Activated B cell treated with CpG ODN at 0.5 μM for 24 hours (primary cell): ENCODE results near the gene FCGR2B. TPM values are rescaled to one million over a fixed set of nuclear protein-coding genes. Genes with fewer than 3 reads are reported as not detected.
"Not testable (repeated sequence)": the region's sequence is repeated elsewhere in the genome, so short reads cannot be mapped to it uniquely, and the experiment has no call there.

Experiments
- ATAC-seq: fragments of 200-7000 bp; cut with Tn5 transposase; one replicate; pipeline ENCODE4 v1.10.0; 2021; ENCODE audit warnings: low read depth, mild to moderate bottlenecking, moderate library complexity
- CTCF ChIA-PET: fragments of 350-600 bp; sonication (Branson Sonifier 250); formaldehyde crosslinking; loops from one replicate; lab custom pipeline; 2021; ENCODE audit warnings: antibody characterized with exemption; lab: Charles Lee
- POLR2A ChIA-PET: fragments of 350-600 bp; sonication (Branson Sonifier 250); formaldehyde crosslinking; loops from one replicate; lab custom pipeline; 2021; ENCODE audit warnings: antibody characterized with exemption; lab: Charles Lee
- DNase-seq: peaks from one replicate; pipeline ENCODE4 v3.0.0; 2022
- H3K27ac Mint-ChIP-seq: one replicate; pipeline ENCODE4 v1.8.0; 2020; ENCODE audit warnings: mixed read lengths
- H3K27me3 Mint-ChIP-seq: one replicate; pipeline ENCODE4 v1.8.0; 2021; ENCODE audit warnings: mixed read lengths
- H3K36me3 Mint-ChIP-seq: one replicate; pipeline ENCODE4 v1.8.0; 2021; ENCODE audit warnings: low read depth, mixed read lengths
- H3K4me1 Mint-ChIP-seq: one replicate; pipeline ENCODE4 v1.8.0; 2021; ENCODE audit warnings: mixed read lengths
- H3K4me3 Mint-ChIP-seq: one replicate; pipeline ENCODE4 v1.8.0; 2020; ENCODE audit warnings: mild to moderate bottlenecking, mixed read lengths
- H3K9me3 Mint-ChIP-seq: one replicate; pipeline ENCODE4 v1.8.0; 2020; ENCODE audit warnings: mixed read lengths
- intact Hi-C: fragments of 100-400 bp; cut with micrococcal nuclease; formaldehyde crosslinking; loops from one replicate; pipeline ENCODE4 v1.15.1; 2024
- total RNA-seq: library from RNA; stranded (reverse); gene quantifications from 2 replicates; pipeline ENCODE4 v1.2.3, GENCODE V29; 2022
- TF ChIP-seq, protein P1 (sequence below): fragments of 200-600 bp; IDR thresholded peaks from one replicate; pipeline ENCODE4 v1.8.0; 2022; ENCODE audit warnings: antibody characterized with exemption, mild to moderate bottlenecking

Gene FCGR2B
- total RNA-seq, 1 donor from 2014 or later, result 77.5 TPM

DNA sequence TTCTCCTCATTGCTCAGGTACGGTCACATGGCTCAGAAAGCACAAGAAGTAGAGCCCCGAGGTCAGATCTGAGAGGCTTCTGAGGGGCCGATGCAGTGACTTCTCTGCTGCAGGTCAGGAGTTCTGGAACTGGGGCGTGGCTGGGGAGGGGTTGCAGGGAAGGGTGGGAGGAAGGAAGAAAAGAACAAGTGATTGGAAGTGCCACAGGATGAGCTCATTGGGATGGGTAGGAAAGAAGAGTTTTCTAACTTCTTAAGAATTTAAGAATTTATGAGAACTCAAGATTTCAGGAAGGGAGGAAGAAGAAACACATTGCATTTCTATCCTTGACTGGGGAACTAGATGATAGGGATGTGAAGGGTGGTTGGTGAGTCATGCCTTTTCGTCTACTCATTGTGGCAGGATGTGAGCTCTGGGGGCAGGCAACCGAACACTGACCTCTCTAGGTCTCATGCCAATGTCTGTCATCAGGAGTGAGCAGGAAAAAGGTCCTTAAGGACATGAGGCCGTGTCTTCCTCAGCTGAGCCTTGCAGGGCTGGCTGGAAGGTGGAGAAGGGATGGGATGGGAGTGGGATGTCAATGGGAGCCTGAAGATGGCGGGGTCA is 58.9 kb downstream of the FCGR2B start:
- H3K9me3 Mint-ChIP-seq, result no peaks in the 10 kb centered on the region
- POLR2A ChIA-PET, result interaction anchor here (0.8 to 1.9 kb wide), 3 partner anchors 14 to 17 kb away, joined by 3 to 6 read pairs (median 6); partner anchors contain the start of gene FCRLA
- DNase-seq, result no peak

DNA sequence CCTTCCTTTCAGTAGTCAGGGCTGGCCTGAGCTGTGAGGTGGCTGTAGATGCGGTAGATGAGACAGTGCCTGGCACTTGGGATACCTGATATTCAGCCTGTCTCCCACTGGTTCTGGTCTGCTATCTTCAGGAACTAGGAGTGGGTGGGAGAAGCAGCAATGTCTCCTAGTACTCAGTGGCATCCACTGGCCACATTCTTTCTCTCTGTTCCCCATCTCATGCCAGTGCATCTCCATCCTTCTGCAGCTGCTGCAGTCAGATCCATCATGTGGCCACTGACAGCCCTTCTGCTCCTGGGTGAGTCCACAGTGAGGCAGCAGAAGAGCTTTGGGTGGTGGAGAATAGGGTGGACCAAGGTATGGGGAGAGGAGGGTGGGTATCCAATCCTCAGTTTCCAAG is 59.5 kb downstream of the FCGR2B start:
- Mint-ChIP-seq H3K9me3 (no peaks in the 10 kb centered on the region), H3K4me1 (peaks cover 66% of the 10 kb centered on the region), H3K27me3 (no peaks in the 10 kb centered on the region), H3K36me3 (no peaks in the 10 kb centered on the region), H3K27ac (peak overlapping the region; percentile 50), H3K4me3 (no peak overlapping the region)
- TF ChIP-seq, protein P1, sequence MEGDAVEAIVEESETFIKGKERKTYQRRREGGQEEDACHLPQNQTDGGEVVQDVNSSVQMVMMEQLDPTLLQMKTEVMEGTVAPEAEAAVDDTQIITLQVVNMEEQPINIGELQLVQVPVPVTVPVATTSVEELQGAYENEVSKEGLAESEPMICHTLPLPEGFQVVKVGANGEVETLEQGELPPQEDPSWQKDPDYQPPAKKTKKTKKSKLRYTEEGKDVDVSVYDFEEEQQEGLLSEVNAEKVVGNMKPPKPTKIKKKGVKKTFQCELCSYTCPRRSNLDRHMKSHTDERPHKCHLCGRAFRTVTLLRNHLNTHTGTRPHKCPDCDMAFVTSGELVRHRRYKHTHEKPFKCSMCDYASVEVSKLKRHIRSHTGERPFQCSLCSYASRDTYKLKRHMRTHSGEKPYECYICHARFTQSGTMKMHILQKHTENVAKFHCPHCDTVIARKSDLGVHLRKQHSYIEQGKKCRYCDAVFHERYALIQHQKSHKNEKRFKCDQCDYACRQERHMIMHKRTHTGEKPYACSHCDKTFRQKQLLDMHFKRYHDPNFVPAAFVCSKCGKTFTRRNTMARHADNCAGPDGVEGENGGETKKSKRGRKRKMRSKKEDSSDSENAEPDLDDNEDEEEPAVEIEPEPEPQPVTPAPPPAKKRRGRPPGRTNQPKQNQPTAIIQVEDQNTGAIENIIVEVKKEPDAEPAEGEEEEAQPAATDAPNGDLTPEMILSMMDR, result no peak
- ChIA-PET CTCF (interaction anchor here (1.1 kb wide), 2 partner anchors 16 to 74 kb away, joined by 3 read pairs; no protein-coding TSS in a partner anchor), POLR2A (interaction anchor here (0.6 to 1.9 kb wide), 4 partner anchors 15 to 17 kb away, joined by 3 to 6 read pairs (median 5); partner anchors contain the start of gene FCRLA)
- intact Hi-C loops, result no loop called here
- DNase-seq (no peak), ATAC-seq (no peak)

More for the DNA sequence above, 58.9 kb downstream of the FCGR2B start:
- ATAC-seq, result no peak
- no peak overlapping the region for H3K4me3 Mint-ChIP-seq
- no peaks in the 10 kb centered on the region for H3K36me3 Mint-ChIP-seq
- H3K4me1 Mint-ChIP-seq, result peaks cover 72% of the 10 kb centered on the region
- intact Hi-C loops, result no loop called here
- CTCF ChIA-PET, result interaction anchor here (1.1 kb wide), 2 partner anchors 17 to 74 kb away, joined by 3 read pairs; no protein-coding TSS in a partner anchor
- no peaks in the 10 kb centered on the region for H3K27me3 Mint-ChIP-seq
- TF ChIP-seq, protein P1, result no peak
- peak overlapping the region; percentile 50 for H3K27ac Mint-ChIP-seq

- DNase-seq, result no peak
- H3K9me3 Mint-ChIP-seq, result no peaks in the 10 kb centered on the region
- H3K27ac Mint-ChIP-seq, result no peak overlapping the region
Observed at GRCh38 chr1:161723459-161724141, 60.7 kb downstream of the FCGR2B start.

DNA sequence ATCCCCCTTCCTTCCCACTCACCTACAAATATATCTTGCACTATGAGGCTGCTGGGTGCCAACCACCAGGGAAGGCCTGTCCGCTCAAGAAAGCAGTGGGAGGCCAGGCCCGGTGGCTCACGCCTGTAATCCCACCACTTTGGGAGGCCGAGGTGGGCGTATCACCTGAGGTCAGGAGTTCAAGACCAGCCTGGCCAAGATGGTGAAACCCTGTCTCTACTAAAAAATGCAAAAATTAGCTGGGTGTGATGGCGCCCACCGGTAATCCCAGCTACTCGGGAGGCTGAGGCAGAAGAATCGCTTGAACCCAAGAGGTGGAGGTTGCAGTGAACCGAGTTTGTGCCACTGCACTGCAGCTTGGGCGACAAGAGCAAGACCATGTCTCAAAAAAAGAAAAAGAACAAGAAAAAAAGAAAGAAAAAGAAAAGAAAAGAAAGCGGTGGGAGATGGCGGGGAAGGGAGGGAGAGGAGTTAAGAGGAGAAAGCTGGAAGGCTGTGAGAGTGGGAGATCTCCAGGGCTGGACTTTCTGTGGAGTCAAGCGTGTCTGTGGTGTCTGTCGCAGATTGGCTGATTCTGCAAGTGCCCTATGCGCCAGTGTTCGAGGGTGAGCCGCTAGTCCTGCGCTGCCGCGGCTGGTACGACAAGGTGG is 62.4 kb downstream of the FCGR2B start:
- ChIA-PET POLR2A (interaction anchor here (0.6 to 5.9 kb wide), 10 partner anchors 10 to 1469 kb away, joined by 3 to 144 read pairs (median 8); partner anchors contain the start of genes DUSP12 and FCRLA), CTCF (interaction anchor here (0.6 to 6.6 kb wide), 7 partner anchors 8 to 77 kb away, joined by 3 to 57 read pairs (median 7); partner anchors contain the start of gene FCRLA)
- Mint-ChIP-seq H3K4me3 (peak overlapping the region; percentile 96), H3K27ac (peak overlapping the region; percentile 94), H3K4me1 (peaks cover 67% of the 10 kb centered on the region)
- intact Hi-C loops, H3K9me3 Mint-ChIP-seq, DNase-seq, H3K36me3 Mint-ChIP-seq, H3K27me3 Mint-ChIP-seq, ATAC-seq: not testable (repeated sequence)

More at GRCh38 chr1:161723459-161724141, 60.7 kb downstream of the FCGR2B start:
- Mint-ChIP-seq H3K4me3 (peak overlapping the region; percentile 28), H3K4me1 (peaks cover 67% of the 10 kb centered on the region), H3K27me3 (no peaks in the 10 kb centered on the region), H3K36me3 (no peaks in the 10 kb centered on the region)
- intact Hi-C loops, result no loop called here
- ChIA-PET POLR2A (interaction anchor here (1.0 kb wide), 1 partner anchor 17 kb away, joined by 4 read pairs; the partner anchor contains the start of gene FCRLA), CTCF (no interaction called here)
- TF ChIP-seq, protein P1, result no peak
- no peak for ATAC-seq

DNA sequence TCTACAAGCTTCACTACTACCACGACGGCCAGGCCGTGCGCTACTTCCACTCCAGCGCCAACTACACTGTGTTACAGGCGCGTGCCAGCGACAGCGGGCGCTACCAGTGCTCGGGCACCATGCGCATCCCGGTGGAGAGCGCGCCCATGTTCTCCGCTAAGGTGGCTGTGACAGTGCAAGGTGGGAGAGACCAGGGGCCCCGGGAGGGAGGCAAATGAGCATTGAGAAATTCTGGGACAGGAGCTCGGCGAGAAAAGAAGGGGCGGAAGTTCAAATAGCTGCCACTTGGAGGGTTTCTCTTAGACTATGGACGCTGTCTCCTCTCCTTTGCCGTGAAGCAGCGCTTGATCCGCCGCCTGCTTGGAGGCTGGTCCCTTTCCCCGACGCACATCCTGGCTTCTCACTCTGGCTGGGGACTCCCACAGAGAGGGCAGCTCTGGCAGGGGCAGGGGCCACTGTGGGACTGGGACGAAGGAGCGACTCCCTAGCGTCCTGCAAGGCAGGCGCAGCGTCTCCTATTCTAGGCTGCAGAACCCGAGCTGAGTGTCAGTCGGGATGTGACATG is 63.0 kb downstream of the FCGR2B start:
- H3K4me1 Mint-ChIP-seq, result peaks cover 66% of the 10 kb centered on the region
- H3K36me3 Mint-ChIP-seq, result no peaks in the 10 kb centered on the region
- DNase-seq, result peak; percentile 52
- TF ChIP-seq, protein P1, result no peak
- ChIA-PET POLR2A (interaction anchor here (0.6 to 5.9 kb wide), 14 partner anchors 8 to 1470 kb away, joined by 3 to 144 read pairs (median 6); partner anchors contain the start of genes DUSP12 and FCRLA), CTCF (interaction anchor here (0.6 to 6.6 kb wide), 8 partner anchors 8 to 78 kb away, joined by 3 to 57 read pairs (median 6); partner anchors contain the start of gene FCRLA)
- no peaks in the 10 kb centered on the region for H3K9me3 Mint-ChIP-seq
- intact Hi-C loops, result loop anchor here (1.0 kb wide), 2 partner anchors 8 to 21 kb away; no protein-coding TSS in a partner anchor
- ATAC-seq, result peak; percentile 25
- no peaks in the 10 kb centered on the region for H3K27me3 Mint-ChIP-seq
- H3K4me3 Mint-ChIP-seq, result peak overlapping the region; percentile 96
- H3K27ac Mint-ChIP-seq, result peak overlapping the region; percentile 94
